GM21390 (cell line): ENCODE data around the gene IL22RA2.
"Not testable (repeated sequence)": the region's sequence is repeated elsewhere in the genome, so short reads cannot be mapped to it uniquely, and the experiment has no call there.

Source experiments
- ATAC-seq: cut with Tn5 transposase; IDR thresholded peaks from one replicate; pipeline ENCODE4 v1.9.1; 2021; ENCODE audit not compliant: unreplicated experiment

Gene IL22RA2, protein sequence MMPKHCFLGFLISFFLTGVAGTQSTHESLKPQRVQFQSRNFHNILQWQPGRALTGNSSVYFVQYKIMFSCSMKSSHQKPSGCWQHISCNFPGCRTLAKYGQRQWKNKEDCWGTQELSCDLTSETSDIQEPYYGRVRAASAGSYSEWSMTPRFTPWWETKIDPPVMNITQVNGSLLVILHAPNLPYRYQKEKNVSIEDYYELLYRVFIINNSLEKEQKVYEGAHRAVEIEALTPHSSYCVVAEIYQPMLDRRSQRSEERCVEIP

DNA sequence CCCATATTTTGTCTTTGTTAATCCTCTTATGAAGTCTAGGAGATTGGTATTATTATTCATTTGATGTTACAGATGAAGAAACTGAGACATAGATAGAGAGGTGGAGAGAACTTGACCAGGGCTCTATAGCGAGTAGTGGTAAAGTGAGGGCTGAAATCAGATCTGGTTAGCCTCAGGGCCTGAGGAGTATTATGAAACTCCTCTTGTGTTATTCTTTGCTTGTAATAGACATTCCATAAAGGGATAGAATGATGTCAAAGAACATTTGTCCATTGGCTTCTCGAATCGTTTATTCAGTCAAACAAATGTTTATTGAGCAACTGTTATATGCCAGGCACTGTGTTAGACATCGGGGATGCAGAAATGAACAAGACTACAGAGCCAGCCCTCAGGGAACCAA, at the start of gene IL22RA2:
Gene IL22RA2, minus strand, starts transcription at position 144 of the 400 bp plus-strand sequence. CDS start 11,895 bp downstream, outside the sequence.
- ATAC-seq: no peak

DNA sequence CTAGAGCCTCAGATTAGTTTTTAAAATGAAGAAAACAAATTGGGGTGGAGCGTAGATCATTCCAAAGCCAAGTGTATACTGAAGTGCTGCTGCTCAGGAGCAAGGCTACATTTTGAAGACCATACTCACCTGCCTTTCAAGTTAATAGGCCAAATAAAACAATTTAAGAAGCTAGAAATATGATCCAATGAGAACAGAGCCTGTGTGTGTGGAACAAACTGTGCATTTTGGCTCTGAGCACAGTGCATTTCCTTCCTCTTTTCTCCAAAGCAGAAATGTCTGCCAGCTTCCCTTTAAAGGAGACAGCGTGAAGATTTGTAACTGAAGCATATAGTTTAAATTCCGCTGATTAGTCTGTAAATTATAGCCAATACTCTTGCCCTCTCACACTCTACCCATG, 48.9 kb upstream of the IL22RA2 start:
- no peak for ATAC-seq

DNA sequence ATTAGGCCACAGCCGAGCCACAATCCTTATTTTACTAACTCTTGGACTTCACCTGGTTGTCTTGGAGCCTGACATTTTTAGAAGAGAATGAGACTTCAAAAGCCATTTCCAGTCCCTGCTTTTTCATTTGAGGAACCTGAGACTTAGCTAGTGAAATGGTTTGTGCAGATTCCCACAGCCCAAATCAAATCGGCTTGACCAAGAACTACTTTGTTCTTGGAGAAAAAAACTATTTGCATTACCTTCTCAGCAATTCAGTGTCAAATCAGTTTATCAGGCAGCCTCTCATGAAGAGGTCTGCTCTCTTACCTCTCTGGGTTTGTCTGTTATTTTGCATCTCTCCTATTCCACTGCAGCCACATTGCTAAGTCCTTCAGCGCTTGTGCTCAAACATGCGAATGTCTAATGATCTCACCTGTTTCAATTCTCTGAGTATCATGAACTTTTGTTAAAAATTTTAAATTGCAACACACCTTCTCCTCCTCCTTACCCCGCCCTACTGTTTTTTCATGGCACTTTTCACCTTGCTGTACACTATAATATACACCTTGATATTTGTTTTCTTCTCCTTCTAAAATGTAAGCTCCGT, 46.3 kb upstream of the IL22RA2 start:
- ATAC-seq: no peak

DNA sequence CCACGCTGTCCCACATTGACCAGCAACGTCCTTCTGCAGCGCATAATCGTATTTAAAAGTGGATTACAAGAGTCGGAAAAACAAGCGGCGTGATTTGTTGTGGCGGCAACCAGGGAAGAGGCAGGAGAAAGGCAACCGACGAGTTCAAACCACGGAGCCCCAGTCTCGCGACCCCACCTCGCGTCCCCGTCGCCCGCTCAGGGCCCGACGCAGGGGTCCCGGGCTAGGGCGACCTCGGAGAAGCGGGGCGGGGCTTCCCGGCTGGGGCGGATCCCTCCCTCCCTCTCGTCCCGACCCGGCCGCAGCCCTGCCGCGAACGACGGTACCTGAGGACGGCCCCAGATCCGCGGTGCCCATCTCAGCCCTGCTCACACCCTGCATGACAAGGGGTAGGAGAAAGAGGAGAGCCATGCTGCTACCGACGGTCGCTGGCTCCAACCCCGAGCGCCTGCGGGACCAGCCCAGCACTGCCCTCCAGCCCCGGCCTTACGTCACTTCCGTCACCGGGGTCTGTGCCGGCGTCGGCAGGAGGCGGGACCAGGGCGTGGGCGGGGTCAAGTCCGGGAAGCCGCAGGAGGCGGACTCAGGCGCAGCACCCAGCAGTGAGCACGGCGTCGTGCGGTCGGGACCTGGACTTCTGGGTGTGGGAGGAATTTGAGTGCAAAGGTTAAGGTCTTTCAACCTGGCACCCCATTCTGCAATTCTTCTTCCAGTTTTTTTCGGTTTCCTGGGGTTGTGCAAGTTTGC, 45.6 kb upstream of the IL22RA2 start, which contains the start of gene IFNGR1:
Gene IFNGR1, minus strand, starts transcription at position 469 of the 747 bp plus-strand sequence. Its CDS starts 58 bp downstream, at position 411.
- peak; percentile 90 for ATAC-seq

DNA sequence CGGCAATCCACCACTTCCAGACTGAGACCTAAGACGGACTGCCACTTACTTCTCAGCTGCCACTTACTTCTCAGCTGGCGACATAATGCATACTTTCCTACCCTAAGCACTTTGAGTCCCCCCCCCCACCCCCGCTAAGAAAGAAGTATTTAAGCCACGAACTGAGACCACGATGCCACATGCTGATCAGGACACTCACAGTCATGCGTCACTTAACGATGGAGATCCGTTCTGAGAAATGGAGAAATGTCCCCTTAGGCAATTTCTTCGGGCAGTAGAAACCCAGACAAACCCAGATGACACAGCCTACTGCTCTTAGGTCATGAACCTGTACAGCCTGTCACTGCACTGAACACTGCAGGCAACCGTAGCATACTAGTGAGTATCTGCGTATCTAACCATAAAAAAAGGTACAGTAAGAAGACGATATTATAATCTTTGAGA, 45.1 kb upstream of the IL22RA2 start:
- peak; percentile 31 for ATAC-seq

DNA sequence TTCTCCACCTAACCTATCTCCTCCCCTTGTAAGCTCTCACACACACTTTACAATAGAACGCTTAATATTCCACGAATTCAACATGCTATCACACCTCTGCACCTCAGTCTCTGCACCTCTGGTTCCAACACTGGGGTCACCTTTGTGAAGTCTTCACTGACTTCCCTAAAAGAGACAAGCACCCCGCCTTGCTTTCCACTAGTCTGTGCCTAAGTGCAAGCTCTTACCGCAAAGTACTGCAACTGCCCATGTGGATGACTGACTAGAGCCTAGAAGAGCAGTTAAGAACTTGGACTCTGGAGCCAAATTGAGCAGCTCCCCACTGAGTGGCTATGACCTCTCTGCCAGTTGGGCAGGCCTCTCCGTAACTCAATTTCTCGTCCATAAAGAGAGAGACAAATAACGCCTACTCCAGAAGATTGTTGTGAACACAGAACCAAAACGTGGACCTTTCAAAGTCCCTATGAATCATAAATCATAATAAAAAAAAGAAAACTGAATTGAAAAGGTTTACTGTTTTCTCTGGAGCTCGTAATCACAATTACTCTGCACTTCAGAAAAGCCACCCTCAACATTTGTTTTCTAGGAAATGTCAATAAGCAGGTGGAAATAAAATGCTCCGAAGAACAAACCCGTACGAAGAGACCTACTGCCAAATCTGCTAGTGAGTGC, 44.5 kb upstream of the IL22RA2 start:
- ATAC-seq: no peak

DNA sequence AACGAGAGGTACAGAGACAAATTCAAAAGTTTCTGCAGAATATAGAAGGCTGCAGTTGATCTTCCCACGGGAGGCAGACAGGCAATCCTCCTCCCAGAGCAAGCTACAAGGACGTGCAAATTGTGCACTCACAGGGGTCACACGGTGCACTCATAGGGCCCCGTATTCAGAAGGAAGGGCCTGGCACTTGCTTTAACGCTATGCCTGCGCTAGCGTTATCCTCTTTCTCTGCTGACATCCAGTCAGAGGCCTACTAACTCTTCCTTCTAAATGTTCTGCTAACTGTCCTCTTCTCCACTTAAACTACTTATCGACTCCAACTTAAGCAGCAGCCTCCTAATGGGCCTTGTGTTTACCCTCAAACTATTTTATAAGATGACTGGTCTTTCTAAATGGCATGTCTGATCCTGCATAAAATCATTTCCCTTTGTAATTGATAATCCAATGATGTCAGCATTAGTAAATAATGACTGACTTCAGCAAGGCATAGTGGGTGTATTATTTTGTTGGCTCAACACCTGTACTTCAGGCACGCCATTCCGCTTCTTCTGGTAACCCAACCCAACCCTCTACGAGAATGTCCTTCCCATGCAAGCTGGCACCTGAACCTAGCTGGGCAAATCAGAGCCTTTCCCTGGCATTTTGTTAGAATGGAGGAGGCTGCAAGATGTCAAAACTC, 43.6 kb upstream of the IL22RA2 start:
- ATAC-seq: no peak

DNA sequence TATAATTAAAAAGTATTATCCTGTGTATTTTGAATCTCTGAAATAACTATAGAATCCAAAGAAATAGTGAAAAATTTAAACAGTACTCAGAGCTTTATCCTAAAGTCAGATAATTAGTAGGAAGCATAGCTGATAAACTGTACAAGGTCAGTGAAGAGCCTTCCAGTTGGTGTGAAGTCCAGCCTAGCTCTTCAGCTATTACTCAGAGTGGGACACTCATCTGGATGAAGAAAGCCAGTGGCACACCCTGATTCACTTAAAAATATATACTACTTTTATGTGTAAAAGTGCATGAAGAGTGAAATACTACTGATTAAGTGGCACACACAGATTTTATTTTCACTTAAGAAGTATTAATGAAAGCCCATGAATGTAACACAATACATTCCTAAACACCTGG, 42.7 kb upstream of the IL22RA2 start:
- no peak for ATAC-seq

DNA sequence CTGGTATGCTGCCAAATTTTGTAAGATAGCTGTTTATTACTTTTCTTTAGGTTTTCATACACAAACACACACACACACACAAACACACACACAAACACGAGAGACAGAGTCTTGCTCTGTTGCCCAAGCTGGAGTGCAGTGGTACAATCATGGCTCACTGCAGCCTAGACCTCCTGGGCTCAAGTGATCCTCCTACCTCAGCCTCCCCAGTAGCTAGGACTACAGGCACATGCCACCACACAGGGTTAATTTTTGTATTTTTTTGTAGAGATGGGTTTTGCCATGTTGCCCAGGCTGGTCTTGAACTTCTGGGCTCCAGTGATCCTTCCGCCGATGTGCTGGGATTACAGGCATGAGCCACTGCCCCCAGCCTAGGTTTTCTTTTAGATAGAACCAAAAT, 42.2 kb upstream of the IL22RA2 start:
- not testable (repeated sequence) for ATAC-seq

DNA sequence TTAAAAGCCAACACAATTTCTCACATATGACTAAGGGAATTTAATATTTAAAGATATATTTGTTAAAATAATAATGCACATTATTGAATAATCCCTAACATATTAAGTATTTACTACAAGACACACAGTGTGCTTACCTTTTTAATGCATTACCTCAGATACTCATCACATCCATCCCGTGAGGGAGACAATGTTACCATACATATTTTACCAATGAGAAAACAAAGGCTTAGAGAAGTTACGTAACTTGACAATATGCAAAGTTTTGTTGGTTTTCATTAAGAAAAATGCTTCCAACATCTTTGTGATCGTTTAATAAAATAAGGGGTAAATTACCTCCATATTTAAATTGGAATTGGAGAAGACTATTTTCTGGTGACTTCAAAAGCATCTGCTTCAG, 41.5 kb upstream of the IL22RA2 start:
- no peak for ATAC-seq

DNA sequence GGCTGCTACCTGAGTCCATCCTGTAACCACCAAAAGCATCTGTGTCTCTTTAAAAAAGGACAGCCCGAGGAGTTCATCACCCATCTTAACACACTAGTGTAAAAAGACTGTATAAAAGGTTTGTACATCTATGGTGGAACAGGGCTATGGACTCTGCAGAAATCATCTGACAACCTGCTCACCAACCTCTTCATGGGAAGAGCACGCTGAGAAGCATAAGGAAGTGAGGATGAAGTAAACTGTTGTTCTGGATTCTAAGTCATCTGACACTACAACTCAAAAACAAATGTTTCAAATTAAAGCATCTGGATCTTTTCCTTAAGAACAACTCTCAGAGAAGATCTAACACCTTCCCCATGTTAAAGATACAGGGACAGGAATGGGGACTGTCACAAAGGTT, 40.4 kb upstream of the IL22RA2 start:
- no peak for ATAC-seq

DNA sequence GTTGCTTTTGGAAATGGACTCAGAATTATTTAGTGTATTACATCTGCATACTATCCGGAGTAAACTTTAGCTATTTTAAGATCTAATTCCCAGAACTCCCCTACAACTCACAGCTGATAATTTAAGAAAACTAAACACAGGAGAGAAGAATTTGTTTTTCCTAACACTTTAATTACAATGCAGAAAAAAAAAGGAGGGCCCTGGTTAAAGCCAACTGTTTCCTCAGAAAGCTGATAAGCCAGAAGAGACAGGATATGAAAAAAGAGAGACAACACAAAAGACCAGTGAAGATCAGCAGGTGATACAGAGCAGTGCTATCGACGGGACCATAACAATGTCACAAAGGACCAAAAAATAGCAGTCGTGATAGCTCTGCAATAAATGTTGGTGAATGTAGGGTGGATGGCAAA, 39.9 kb upstream of the IL22RA2 start:
- ATAC-seq: no peak

DNA sequence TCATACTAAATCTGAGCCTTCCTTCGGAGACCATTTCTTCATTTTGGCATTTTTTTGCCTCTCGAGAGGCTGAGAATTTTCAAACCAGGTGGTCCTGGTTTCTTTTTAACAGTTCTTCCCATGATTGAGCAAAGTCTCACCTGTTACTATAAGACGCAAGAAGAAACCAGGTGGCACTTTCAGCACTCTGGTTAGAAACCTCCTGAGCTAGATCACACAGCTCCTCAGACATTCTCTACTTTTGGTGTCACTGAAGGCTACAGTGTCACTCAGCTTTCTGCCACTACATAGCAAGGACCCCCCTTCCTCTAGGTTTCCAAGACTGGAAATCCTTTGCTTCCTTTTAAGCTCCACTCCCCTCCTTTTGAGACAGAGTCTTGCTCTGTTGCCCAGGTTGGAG, 38.5 kb upstream of the IL22RA2 start:
- ATAC-seq: no peak

DNA sequence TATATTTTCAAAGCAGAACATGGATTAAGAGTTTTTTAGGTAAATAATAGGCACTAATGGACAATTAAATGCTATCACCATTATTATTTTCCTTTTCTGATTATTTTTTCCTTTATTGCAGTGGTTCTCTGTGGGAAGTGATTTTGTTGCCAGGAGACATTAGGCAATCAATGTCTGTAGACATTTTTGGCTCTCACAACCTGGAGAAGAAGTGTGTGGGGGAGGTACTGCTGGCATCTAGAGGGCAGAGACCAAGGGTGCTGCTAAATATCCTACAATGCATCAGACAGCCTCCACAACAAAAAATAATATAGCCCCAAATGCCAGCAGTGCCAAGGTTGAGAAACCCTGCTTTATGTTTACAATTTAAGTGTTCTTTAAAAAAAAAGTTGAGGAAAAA, 37.5 kb upstream of the IL22RA2 start:
- no peak for ATAC-seq

DNA sequence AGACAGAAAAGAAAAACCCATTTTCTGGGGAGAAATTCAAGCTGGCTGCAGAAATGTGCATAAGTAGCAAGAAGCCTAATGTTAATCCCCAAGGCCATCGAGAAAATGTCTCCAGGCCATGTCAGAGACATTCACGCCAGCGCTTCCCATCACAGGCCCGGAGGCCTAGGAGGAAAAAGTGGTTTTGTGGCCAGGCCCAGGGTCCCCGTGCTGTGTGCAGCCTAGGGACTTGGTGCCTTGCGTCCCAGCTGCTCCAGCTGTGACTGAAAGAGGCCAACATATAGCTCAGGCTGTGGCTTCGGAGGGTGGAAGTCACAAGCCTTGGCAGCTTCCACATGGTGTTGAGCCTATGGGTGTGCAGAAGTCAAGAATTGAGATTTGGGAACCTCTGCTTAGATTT, 34.8 kb upstream of the IL22RA2 start:
- no peak for ATAC-seq

DNA sequence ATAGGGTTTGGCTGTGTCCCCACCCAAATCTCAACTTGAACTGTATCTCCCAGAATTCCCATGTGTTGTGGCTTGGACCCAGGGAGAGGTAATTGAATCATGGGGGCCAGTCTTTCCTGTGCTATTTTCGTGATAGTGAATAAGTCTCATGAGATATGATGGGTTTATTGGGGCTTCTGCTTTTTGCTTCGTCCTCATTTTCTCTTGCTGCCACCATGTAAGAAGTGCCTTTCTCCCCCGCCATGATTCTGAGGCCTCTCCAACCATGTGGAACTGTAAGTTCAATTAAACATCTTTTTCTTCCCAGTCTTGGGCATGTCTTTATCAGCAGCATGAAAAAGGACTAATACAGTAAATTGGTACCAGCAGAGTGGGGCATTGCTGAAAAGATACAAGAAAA, 34.0 kb upstream of the IL22RA2 start:
- not testable (repeated sequence) for ATAC-seq

DNA sequence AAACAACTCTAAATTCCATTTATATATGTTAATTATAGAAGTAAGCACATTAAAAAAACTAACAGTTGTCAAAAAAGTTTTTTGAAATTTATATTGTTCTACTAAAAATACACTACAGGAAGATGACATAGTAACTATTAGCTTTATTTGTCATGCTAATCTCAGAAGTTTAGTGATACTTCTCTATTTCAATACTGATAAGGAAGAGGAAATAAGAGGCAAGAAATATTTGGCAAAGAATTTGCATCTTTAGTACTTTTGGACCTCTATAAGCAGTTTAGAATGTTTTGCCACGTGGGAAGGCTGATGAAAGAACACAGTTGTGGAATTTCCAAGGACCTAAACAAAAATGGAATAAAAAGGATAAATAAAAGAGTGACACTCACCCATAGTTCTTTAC, 33.1 kb upstream of the IL22RA2 start:
- ATAC-seq: no peak

DNA sequence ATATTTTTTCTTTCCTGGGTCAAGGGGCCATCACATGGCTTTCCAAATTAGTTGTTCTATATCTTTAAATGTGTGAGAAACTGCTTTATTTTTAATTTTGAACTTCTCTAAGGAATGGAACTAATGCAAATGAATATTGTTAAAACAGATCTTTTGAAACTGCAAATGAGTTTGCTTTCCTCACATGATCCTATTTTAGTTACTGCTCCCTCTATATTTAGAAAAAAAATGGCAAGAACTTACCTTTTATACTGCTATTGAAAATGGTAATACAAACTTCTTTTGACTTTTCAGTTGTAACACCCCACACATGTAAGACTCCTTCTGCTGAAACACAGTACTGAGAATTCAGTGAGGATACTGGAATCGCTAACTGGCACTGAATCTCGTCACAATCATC, 29.8 kb upstream of the IL22RA2 start:
- ATAC-seq: no peak

DNA sequence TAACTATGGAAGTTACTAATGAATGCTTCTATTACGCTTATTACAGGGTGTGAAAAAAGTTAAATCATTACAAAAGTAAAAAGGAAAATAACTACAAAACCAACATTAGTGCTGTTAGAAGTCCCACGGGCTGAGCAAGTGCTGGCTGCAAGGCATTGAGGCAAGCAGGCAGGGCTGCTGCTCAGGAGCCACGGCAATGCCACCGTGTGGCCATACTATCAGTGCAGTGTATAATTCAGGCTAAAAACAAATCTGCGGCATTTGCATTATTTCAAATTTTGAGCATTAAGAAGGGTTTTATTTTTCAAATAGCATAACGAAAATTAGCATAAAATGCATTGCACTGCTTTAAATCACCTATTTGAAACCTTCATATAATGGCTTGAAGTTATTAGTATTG, 28.6 kb upstream of the IL22RA2 start:
- ATAC-seq: no peak

DNA sequence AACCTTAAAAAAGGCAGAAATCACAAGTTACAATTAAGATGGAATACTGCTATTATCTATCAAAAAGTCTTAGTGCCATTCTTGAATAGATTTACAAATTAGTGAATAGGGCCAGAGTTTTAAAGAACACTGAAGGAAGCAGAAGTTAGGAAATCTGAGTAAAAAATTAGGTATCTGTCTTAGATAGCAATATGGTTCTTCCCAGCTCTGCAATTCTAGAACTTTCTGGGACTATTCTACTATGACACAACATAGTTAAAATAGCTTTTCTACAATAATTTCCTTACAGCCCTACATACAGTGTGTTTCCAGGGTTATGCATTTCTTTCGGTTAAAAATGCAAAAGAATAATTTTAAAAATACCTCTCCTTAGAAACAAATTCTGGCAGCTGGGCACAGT, 27.6 kb upstream of the IL22RA2 start:
- ATAC-seq: no peak

DNA sequence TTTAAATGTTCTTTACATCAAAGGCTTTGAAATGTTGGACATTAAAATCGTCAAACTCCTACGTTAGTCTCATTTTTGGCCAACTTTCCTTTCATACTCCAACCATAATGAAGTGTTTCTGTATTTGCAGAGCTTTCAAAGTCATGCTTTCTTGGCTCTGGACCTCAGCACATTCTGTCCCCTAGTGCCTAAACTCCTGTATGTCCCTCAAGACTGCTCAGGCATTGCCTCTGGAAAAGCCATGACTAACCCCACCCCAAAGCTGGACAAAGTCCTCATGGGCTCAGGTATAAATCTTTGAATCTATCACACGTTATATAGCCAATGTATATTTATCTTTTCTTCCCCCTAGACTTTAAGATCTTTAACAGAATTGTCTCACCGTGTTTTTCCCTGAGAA, 26.8 kb upstream of the IL22RA2 start:
- ATAC-seq: no peak
